GM21737 (cell line): ENCODE results near the gene TFPT.

ENCODE experiments used
- ATAC-seq: cut with Tn5 transposase; IDR thresholded peaks from one replicate; pipeline ENCODE4 v1.9.1; 2021; ENCODE audit warnings: mild to moderate bottlenecking, moderate library complexity; ENCODE audit not compliant: unreplicated experiment

Gene TFPT

GRCh38 chr19:54115109-54116063, at the start of gene TFPT, which contains the start of gene PRPF31:
Gene TFPT (minus strand): TSS chr19:54115657. CDS start chr19:54115269, 388 bp downstream.
Gene PRPF31 (plus strand): TSS chr19:54115754. CDS start chr19:54118279, 2,525 bp downstream.
- peak; percentile 75 for ATAC-seq

- ATAC-seq = no peak
These were observed 49.8 kb upstream of the TFPT start for GRCh38 chr19:54165222-54165621.

GRCh38 chr19:54164369-54165068, 49.1 kb upstream of the TFPT start:
- no peak for ATAC-seq

GRCh38 chr19:54162884-54163283, 47.4 kb upstream of the TFPT start:
- ATAC-seq = no peak

GRCh38 chr19:54162241-54162805, 46.9 kb upstream of the TFPT start:
- ATAC-seq = no peak

- ATAC-seq = no peak
These were observed 45.4 kb upstream of the TFPT start for GRCh38 chr19:54160854-54161253.

- no peak for ATAC-seq
These were observed 44.8 kb upstream of the TFPT start for GRCh38 chr19:54160182-54160811.

GRCh38 chr19:54159352-54160181, 44.1 kb upstream of the TFPT start, which contains the start of gene LENG1:
Gene LENG1 (minus strand): TSS chr19:54159721. CDS start chr19:54159695, 26 bp downstream.
- peak; percentile 87 for ATAC-seq

GRCh38 chr19:54158812-54159351, 43.4 kb upstream of the TFPT start:
- ATAC-seq = no peak

GRCh38 chr19:54156953-54157352, 41.5 kb upstream of the TFPT start:
- ATAC-seq = no peak

GRCh38 chr19:54156490-54156889, 41.0 kb upstream of the TFPT start:
- ATAC-seq = no peak

GRCh38 chr19:54155694-54156093, 40.2 kb upstream of the TFPT start:
- no peak for ATAC-seq

- no peak for ATAC-seq
These were observed 39.3 kb upstream of the TFPT start for GRCh38 chr19:54154603-54155345.

GRCh38 chr19:54153731-54154326, 38.4 kb upstream of the TFPT start:
- no peak for ATAC-seq

GRCh38 chr19:54152878-54153524, 37.5 kb upstream of the TFPT start:
- ATAC-seq = no peak

GRCh38 chr19:54152267-54152666, 36.8 kb upstream of the TFPT start:
- no peak for ATAC-seq

- ATAC-seq = no peak
These were observed 36.0 kb upstream of the TFPT start for GRCh38 chr19:54151362-54152035.
